Measurements from ENCODE around the gene MAS1L.

Gene MAS1L
- 0 reads per million in 4 donors for total RNA-seq

- no peak for DNase-seq
These were observed at the start of gene MAS1L for GRCh38 chr6:29487660-29488059. TSS of gene MAS1L (minus strand) at chr6:29487956. CDS start at chr6:29487902, 54 bp downstream.

- no peak for DNase-seq
These were observed 44.7 kb upstream of the MAS1L start for GRCh38 chr6:29532320-29532951.

GRCh38 chr6:29531668-29532067 lies 43.9 kb upstream of the MAS1L start:
- DNase-seq, result no peak

GRCh38 chr6:29530671-29531310 lies 43.0 kb upstream of the MAS1L start:
- DNase-seq, result no peak

- DNase-seq, result no peak
These were observed 42.2 kb upstream of the MAS1L start for GRCh38 chr6:29529956-29530355.

GRCh38 chr6:29528988-29529560 lies 41.3 kb upstream of the MAS1L start:
- no peak for DNase-seq

GRCh38 chr6:29528300-29528931 lies 40.7 kb upstream of the MAS1L start:
- no peak for DNase-seq

- no peak for DNase-seq
These were observed 39.8 kb upstream of the MAS1L start for GRCh38 chr6:29527564-29527963.

- DNase-seq, result no peak
These were observed 39.4 kb upstream of the MAS1L start for GRCh38 chr6:29527126-29527525.

GRCh38 chr6:29525311-29525639 lies 37.5 kb upstream of the MAS1L start:
- no peak for DNase-seq

- no peak for DNase-seq
These were observed 36.9 kb upstream of the MAS1L start for GRCh38 chr6:29524444-29525310.

- DNase-seq, result no peak
These were observed 36.3 kb upstream of the MAS1L start for GRCh38 chr6:29524044-29524443.

GRCh38 chr6:29522227-29522626 lies 34.5 kb upstream of the MAS1L start:
- DNase-seq, result no peak

- DNase-seq, result no peak
These were observed 33.4 kb upstream of the MAS1L start for GRCh38 chr6:29521006-29521680.

GRCh38 chr6:29520232-29520631 lies 32.5 kb upstream of the MAS1L start:
- DNase-seq, result no peak

GRCh38 chr6:29519291-29520010 lies 31.7 kb upstream of the MAS1L start:
- no peak for DNase-seq

- DNase-seq, result no peak
These were observed 30.1 kb upstream of the MAS1L start for GRCh38 chr6:29517728-29518440.

- DNase-seq, result no peak
These were observed 29.5 kb upstream of the MAS1L start for GRCh38 chr6:29517245-29517644.

GRCh38 chr6:29516108-29516507 lies 28.4 kb upstream of the MAS1L start:
- peak in 1 of 5 donors; percentile 70 for DNase-seq

- no peak for DNase-seq
These were observed 23.1 kb upstream of the MAS1L start for GRCh38 chr6:29510746-29511300.

GRCh38 chr6:29510202-29510601 lies 22.4 kb upstream of the MAS1L start:
- DNase-seq, result no peak
